C4-2B (cell line): ENCODE data around the gene ZNF407.

ENCODE experiments used
- ZFX ChIP-seq: fragments of 450-650 bp; IDR thresholded peaks from 2 replicates; pipeline ENCODE4 v1.6.1; 2017
- TF ChIP-seq, protein P1 (sequence below): fragments of 450-650 bp; conservative IDR thresholded peaks from 2 replicates; pipeline ENCODE4 v1.5.1; 2017; ENCODE audit warnings: mild to moderate bottlenecking

DNA sequence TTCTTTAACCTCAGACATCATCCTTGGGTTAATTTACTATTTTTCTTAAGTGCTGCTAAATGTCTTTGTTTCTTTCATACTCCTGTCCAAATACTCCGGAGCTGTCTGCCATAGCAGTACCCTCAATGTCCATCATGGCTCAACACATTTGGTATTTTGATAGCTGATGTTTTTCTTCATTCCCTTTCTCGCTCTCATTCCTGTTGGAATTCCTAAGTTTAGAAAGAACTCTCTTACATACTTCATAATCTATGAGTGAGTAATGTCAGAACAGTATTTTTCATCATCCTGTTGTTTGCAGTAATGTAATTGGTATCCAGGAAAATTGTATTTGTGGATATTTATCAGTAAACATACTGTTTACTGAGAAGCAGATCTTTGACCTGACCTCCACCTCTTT is 328.4 kb downstream of the ZNF407 start:
- TF ChIP-seq, protein P1, sequence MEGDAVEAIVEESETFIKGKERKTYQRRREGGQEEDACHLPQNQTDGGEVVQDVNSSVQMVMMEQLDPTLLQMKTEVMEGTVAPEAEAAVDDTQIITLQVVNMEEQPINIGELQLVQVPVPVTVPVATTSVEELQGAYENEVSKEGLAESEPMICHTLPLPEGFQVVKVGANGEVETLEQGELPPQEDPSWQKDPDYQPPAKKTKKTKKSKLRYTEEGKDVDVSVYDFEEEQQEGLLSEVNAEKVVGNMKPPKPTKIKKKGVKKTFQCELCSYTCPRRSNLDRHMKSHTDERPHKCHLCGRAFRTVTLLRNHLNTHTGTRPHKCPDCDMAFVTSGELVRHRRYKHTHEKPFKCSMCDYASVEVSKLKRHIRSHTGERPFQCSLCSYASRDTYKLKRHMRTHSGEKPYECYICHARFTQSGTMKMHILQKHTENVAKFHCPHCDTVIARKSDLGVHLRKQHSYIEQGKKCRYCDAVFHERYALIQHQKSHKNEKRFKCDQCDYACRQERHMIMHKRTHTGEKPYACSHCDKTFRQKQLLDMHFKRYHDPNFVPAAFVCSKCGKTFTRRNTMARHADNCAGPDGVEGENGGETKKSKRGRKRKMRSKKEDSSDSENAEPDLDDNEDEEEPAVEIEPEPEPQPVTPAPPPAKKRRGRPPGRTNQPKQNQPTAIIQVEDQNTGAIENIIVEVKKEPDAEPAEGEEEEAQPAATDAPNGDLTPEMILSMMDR = no peak
- TF ChIP-seq ZFX = no peak
